Body of pancreas (tissue), 4 donors: Measurements from ENCODE around the gene SCN3A. TPM values are rescaled to one million over a fixed set of nuclear protein-coding genes. Genes with fewer than 3 reads are reported as not detected.

Source experiments
- ATAC-seq: fragments of 150-250 bp; one replicate; pipeline ENCODE4 v1.9.1; 2016
- DNase-seq, 4 donors: peaks; one replicate each; pipeline ENCODE4 v3.0.0-alpha.2; 2019
- H3K27ac ChIP-seq, 4 donors: fragments of 200-600 bp; sonication (generic); 1 replicate in 3 of 4; 2 replicates in 1 of 4; pipeline versions ENCODE4 v1.5.1 to v1.6.1; 2016 to 2019; ENCODE audit warnings: mild to moderate bottlenecking in 1 of 4, mixed read lengths in 1 of 4, moderate library complexity in 1 of 4
- H3K27me3 ChIP-seq, 2 donors: fragments of 200-600 bp; sonication (generic); one replicate each; pipeline ENCODE4 v1.6.0; 2016; ENCODE audit warnings: mild to moderate bottlenecking in 1 of 2
- H3K36me3 ChIP-seq, 2 donors: fragments of 200-600 bp; sonication (generic); replicated peaks in 1 of 2; 2 replicates each; pipeline ENCODE4 v1.5.1; 2016; ENCODE audit warnings: low read depth in 2 of 2; ENCODE audit not compliant: insufficient read depth in 1 of 2
- H3K4me1 ChIP-seq: fragments of 200-600 bp; sonication (generic); one replicate; pipeline ENCODE4 v1.6.0; 2016
- H3K4me3 ChIP-seq, 2 donors: fragments of 200-600 bp; sonication (generic); 1 replicate in 1 of 2; 2 replicates in 1 of 2; pipeline ENCODE4 v1.5.1; 2016 to 2019
- H3K9me3 ChIP-seq, 3 donors: fragments of 200-600 bp; sonication (generic); 1 replicate in 2 of 3; 2 replicates in 1 of 3; pipeline ENCODE4 v1.5.1; 2016
- CTCF ChIP-seq, 7 experiments: fragments of 450-650 bp in 4 of 7; fragments of 200-600 bp in 3 of 7; sonication (generic) in 3 of 7; IDR thresholded peaks; one replicate each; pipeline ENCODE4 v1.5.1; 2016 to 2019; ENCODE audit warnings: antibody characterized with exemption in 7 of 7
- POLR2A ChIP-seq, 3 donors: fragments of 450-650 bp; IDR thresholded peaks; one replicate each; pipeline ENCODE4 v1.6.1; 2016; ENCODE audit warnings: antibody characterized with exemption in 3 of 3, mild to moderate bottlenecking in 2 of 3
- WGBS, 2 donors: methylation state at CpG; one replicate each; pipeline ENCODE4 v1.1.5; 2017; 5-methylcytosine and 5-hydroxymethylcytosine counted together
- intact Hi-C: fragments of 100-400 bp; cut with DNase I; formaldehyde crosslinking; loops from one replicate; pipeline ENCODE4 v1.15.1; 2023
- total RNA-seq, 2 donors: library from RNA; depleted of rRNA; stranded (reverse); fragments of >200 nt; gene quantifications; one replicate each; pipeline ENCODE4 v1.1.0, GENCODE V29; 2016

The SCN3A gene
- total RNA-seq, 2 donors from 2014 or later: 0.33 to 0.52 TPM

DNA sequence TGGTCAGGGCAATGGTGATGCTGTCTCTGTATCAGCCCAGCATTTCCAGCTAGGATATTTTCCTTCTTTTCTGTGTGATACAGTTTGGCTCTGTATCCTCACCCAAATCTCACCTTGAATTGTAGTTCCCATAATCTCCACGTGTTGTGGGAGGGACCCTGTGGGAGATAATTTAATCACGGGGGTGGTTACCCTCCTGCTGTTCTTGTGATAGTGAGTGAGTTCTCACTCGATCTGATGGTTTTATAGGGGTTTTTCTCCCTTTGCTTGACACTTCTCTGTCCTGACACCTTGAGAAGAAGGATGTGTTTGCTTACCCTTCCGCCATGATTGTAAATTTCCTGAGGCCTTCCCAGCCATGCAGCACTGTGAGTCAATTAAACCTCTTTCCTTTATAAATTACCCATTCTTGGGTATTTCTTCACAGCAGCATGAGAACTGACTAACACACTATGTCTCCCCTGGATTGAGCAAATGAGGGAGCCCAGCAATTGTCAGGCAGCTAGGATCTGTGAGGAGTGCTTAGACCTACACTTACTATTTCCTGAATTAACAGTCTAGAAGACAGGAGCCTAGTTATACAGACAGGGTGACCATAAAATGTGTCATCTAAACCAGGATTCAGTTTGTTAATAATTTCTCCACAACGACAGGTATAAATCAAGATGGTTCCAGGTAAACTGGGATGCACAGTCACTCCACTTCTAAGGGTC is 41.4 kb upstream of the SCN3A start:
- no peak for DNase-seq
- no peak overlapping the region for H3K27ac ChIP-seq
- TF ChIP-seq POLR2A (IDR thresholded peaks at IDR 0.05) (no peak), CTCF (IDR thresholded peaks at IDR 0.05) (no peak)
- no peaks in the 10 kb centered on the region for H3K9me3 ChIP-seq
- H3K36me3 ChIP-seq: no peaks in the 10 kb centered on the region
- ATAC-seq: no peak
- WGBS, 2 donors: 34 to 42% methylated on average over 5 of the region's 5 CpGs
- no peak overlapping the region for H3K4me3 ChIP-seq
- no peaks in the 10 kb centered on the region for H3K4me1 ChIP-seq
- intact Hi-C loops: no loop called here
- H3K27me3 ChIP-seq: no peaks in the 10 kb centered on the region

DNA sequence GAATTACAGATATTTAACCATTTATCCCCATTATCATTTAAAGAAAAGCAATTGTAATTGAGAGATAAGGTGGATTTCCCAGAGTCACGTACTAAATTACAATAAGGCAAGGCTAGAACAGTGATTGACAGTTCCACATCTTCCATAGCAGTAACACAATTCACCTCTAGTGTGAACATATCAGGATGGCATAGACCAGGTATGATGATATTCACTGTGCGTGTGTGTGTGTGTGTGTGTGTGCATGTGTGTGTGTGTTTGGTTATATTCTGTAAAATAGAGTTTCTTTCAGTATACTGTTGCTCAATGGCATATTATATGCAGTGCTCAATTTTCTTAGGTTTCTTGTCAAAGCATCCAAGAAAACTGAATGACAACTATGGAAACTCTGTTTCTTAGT is 37.1 kb upstream of the SCN3A start:
- intact Hi-C loops: no loop called here
- H3K27ac ChIP-seq: no peak overlapping the region
- no peak overlapping the region for H3K4me3 ChIP-seq
- ATAC-seq: no peak
- DNase-seq: no peak
- WGBS, 2 donors: 53 to 81% methylated on average over 2 of the region's 2 CpGs
- H3K4me1 ChIP-seq: no peaks in the 10 kb centered on the region
- H3K36me3 ChIP-seq: no peaks in the 10 kb centered on the region
- H3K9me3 ChIP-seq: no peaks in the 10 kb centered on the region
- no peaks in the 10 kb centered on the region for H3K27me3 ChIP-seq
- TF ChIP-seq CTCF (IDR thresholded peaks at IDR 0.05): no peak
- TF ChIP-seq POLR2A (IDR thresholded peaks at IDR 0.05): no peak

GRCh38 chr2:165239856-165240515 is 36.1 kb upstream of the SCN3A start:
- TF ChIP-seq CTCF (IDR thresholded peaks at IDR 0.05) (no peak), POLR2A (IDR thresholded peaks at IDR 0.05) (no peak)
- DNase-seq (no peak), ATAC-seq (no peak)
- Histone ChIP-seq H3K9me3 (no peaks in the 10 kb centered on the region), H3K4me1 (no peaks in the 10 kb centered on the region), H3K36me3 (no peaks in the 10 kb centered on the region), H3K27ac (no peak overlapping the region), H3K4me3 (no peak overlapping the region), H3K27me3 (no peaks in the 10 kb centered on the region)
- intact Hi-C loops: no loop called here
- WGBS, 2 donors: 44 to 53% methylated on average over 4 of the region's 4 CpGs

DNA sequence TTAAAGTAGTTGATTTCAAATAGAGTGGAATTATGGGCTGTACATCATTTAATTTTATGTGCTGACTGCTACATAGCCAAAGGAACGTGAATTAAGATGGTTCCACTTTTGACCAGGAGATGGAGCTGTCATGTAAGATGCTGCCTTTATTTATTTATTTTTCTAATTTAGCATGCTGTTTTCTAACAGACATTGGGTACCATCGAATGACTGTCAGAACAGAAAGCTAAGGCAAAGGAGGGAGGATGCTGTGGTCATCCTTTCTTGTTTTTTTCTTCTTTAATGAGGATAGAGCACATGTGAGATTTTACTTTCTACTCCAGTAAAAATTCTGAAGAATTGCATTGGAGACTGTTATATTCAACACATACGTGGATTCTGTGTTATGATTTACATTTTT is 35.4 kb upstream of the SCN3A start, which contains the start of gene SCN2A:
Gene SCN2A (plus strand): TSS at position 185 of the 400 bp plus-strand sequence. CDS start 56,410 bp downstream, outside the sequence.
- no peaks in the 10 kb centered on the region for H3K27me3 ChIP-seq

More for the DNA sequence above, 35.4 kb upstream of the SCN3A start, which contains the start of gene SCN2A:
- H3K36me3 ChIP-seq: no peaks in the 10 kb centered on the region
- intact Hi-C loops: no loop called here
- H3K4me1 ChIP-seq: no peaks in the 10 kb centered on the region
- ATAC-seq (no peak), DNase-seq (peak in 1 of 4 donors; percentile 14)
- H3K9me3 ChIP-seq: no peaks in the 10 kb centered on the region
- TF ChIP-seq POLR2A (IDR thresholded peaks at IDR 0.05) (no peak), CTCF (IDR thresholded peaks at IDR 0.05) (peak in 6 of 7 experiments; percentile 16 to 50 (median 38))
- no peak within 1 kb of the TSS for H3K4me3 ChIP-seq
- WGBS, 2 donors: 23 to 26% methylated on average over 3 of the region's 3 CpGs
- H3K27ac ChIP-seq: no peak within 1 kb of the TSS
